ENCODE data around the gene SCRG1.
A peak's percentile ranks its signal among the peaks of the same experiment; 100 is the strongest.

SCRG1 gene

GRCh38 chr4:173374588-173374987, 24.3 kb downstream of the SCRG1 start:
- no peak for DNase-seq (ENCODE audit: low read depth, low spot score)
- no peaks in the 10 kb centered on the region for H3K27me3 ChIP-seq (ENCODE audit: insufficient read depth, insufficient read length)
- TF ChIP-seq YY1 (IDR thresholded peaks at IDR 0.05; ENCODE audit: insufficient read depth, insufficient read length) (no peak), ZNF274 (IDR thresholded peaks at IDR 0.05; ENCODE audit: low read depth, low read length) (no peak), SUZ12 (IDR thresholded peaks at IDR 0.05; ENCODE audit: extremely low read depth, insufficient read depth, insufficient read length) (no peak)
- H3K9me3 ChIP-seq (ENCODE audit: insufficient read depth, low read length), result no peaks in the 10 kb centered on the region
- no peaks in the 10 kb centered on the region for H3K4me1 ChIP-seq (ENCODE audit: insufficient read depth, insufficient read length)
- H3K4me3 ChIP-seq (ENCODE audit: insufficient read length, low read depth), result no peak overlapping the region
- H3K9ac ChIP-seq (ENCODE audit: insufficient read length, low read depth), result no peak overlapping the region
- no peaks in the 10 kb centered on the region for H3K36me3 ChIP-seq (ENCODE audit: insufficient read depth, insufficient read length, low read length)

DNA sequence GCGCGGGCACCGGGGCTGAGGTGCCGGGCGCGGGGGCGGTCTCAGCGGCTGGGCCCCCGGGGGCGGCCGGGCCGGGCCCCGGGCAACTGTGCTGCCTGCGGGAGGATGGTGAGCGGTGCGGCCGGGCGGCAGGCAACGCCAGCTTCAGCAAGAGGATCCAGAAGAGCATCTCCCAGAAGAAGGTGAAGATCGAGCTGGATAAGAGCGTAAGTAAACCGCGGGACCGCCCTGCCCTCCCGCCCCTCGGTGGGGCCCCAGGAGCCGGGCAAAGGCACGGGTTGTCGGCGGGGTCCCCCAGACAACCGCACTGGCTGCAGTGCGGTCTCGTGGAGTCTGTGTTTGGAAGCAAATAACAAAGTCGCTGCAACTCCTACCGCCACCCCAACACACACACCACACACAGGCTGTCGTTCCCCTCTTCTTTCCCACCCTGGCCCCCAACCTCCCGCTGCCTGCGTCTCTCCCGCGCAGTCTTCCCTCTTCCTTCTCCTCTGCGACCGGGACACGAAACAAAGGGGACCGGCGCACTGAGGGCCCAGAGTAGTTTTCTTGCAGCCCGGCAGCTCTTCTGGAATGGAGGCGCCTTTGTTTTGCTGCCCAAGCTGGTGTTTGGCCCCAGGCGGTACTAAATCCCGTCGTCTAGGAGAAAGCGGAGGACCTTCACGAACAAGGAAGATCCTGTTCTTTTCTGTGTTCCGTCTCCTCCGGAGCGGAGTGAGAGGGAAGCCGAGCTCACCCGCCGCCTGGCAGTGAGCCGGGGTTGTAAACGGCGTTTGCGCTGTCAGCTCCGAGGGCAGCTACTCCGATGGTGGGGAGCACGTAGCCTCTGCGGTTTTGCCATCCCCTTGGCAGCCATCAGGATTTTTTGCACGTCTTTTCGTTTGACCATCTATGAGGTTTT, 27.4 kb downstream of the SCRG1 start:
- Histone ChIP-seq H3K36me3 (ENCODE audit: insufficient read depth, insufficient read length, low read length) (no peaks in the 10 kb centered on the region), H3K27me3 (ENCODE audit: insufficient read depth, insufficient read length) (no peaks in the 10 kb centered on the region), H3K4me3 (ENCODE audit: insufficient read length, low read depth) (peak overlapping the region; percentile 81), H3K9me3 (ENCODE audit: insufficient read depth, low read length) (no peaks in the 10 kb centered on the region), H3K4me1 (ENCODE audit: insufficient read depth, insufficient read length) (no peaks in the 10 kb centered on the region), H3K9ac (ENCODE audit: insufficient read length, low read depth) (peak overlapping the region; percentile 79)
- TF ChIP-seq YY1 (IDR thresholded peaks at IDR 0.05; ENCODE audit: insufficient read depth, insufficient read length) (no peak), ZNF274 (IDR thresholded peaks at IDR 0.05; ENCODE audit: low read depth, low read length) (no peak), SUZ12 (IDR thresholded peaks at IDR 0.05; ENCODE audit: extremely low read depth, insufficient read depth, insufficient read length) (no peak)
- DNase-seq (ENCODE audit: low read depth, low spot score), result peak; percentile 36

GRCh38 chr4:173370477-173371291, 28.2 kb downstream of the SCRG1 start, which contains the start of gene SAP30:
TSS of gene SAP30 (plus strand) at chr4:173370954. CDS start at chr4:173371183, 229 bp downstream.
- Histone ChIP-seq H3K9me3 (ENCODE audit: insufficient read depth, low read length) (no peaks in the 10 kb centered on the region), H3K4me1 (ENCODE audit: insufficient read depth, insufficient read length) (no peaks in the 10 kb centered on the region), H3K9ac (ENCODE audit: insufficient read length, low read depth) (peak within 1 kb of the TSS; percentile 79), H3K4me3 (ENCODE audit: insufficient read length, low read depth) (peak within 1 kb of the TSS; percentile 81), H3K36me3 (ENCODE audit: insufficient read depth, insufficient read length, low read length) (no peaks in the 10 kb centered on the region), H3K27me3 (ENCODE audit: insufficient read depth, insufficient read length) (no peaks in the 10 kb centered on the region)
- peak; percentile 93 for DNase-seq (ENCODE audit: low read depth, low spot score)
- TF ChIP-seq YY1 (IDR thresholded peaks at IDR 0.05; ENCODE audit: insufficient read depth, insufficient read length) (no peak), ZNF274 (IDR thresholded peaks at IDR 0.05; ENCODE audit: low read depth, low read length) (no peak), SUZ12 (IDR thresholded peaks at IDR 0.05; ENCODE audit: extremely low read depth, insufficient read depth, insufficient read length) (no peak)

- Histone ChIP-seq H3K9ac (ENCODE audit: insufficient read length, low read depth) (peak overlapping the region; percentile 77), H3K4me1 (ENCODE audit: insufficient read depth, insufficient read length) (no peaks in the 10 kb centered on the region), H3K9me3 (ENCODE audit: insufficient read depth, low read length) (no peaks in the 10 kb centered on the region), H3K27me3 (ENCODE audit: insufficient read depth, insufficient read length) (no peaks in the 10 kb centered on the region), H3K36me3 (ENCODE audit: insufficient read depth, insufficient read length, low read length) (no peaks in the 10 kb centered on the region), H3K4me3 (ENCODE audit: insufficient read length, low read depth) (peak overlapping the region; percentile 63)
- no peak for DNase-seq (ENCODE audit: low read depth, low spot score)
- TF ChIP-seq SUZ12 (IDR thresholded peaks at IDR 0.05; ENCODE audit: extremely low read depth, insufficient read depth, insufficient read length) (no peak), ZNF274 (IDR thresholded peaks at IDR 0.05; ENCODE audit: low read depth, low read length) (no peak), YY1 (IDR thresholded peaks at IDR 0.05; ENCODE audit: insufficient read depth, insufficient read length) (no peak)
Measured at GRCh38 chr4:173370130-173370476, 28.8 kb downstream of the SCRG1 start.

GRCh38 chr4:173367946-173368345, 31.0 kb downstream of the SCRG1 start:
- TF ChIP-seq YY1 (IDR thresholded peaks at IDR 0.05; ENCODE audit: insufficient read depth, insufficient read length) (no peak), SUZ12 (IDR thresholded peaks at IDR 0.05; ENCODE audit: extremely low read depth, insufficient read depth, insufficient read length) (no peak), ZNF274 (IDR thresholded peaks at IDR 0.05; ENCODE audit: low read depth, low read length) (no peak)
- H3K9ac ChIP-seq (ENCODE audit: insufficient read length, low read depth), result no peak overlapping the region
- DNase-seq (ENCODE audit: low read depth, low spot score), result no peak
- no peaks in the 10 kb centered on the region for H3K27me3 ChIP-seq (ENCODE audit: insufficient read depth, insufficient read length)
- no peaks in the 10 kb centered on the region for H3K9me3 ChIP-seq (ENCODE audit: insufficient read depth, low read length)
- no peak overlapping the region for H3K4me3 ChIP-seq (ENCODE audit: insufficient read length, low read depth)
- H3K36me3 ChIP-seq (ENCODE audit: insufficient read depth, insufficient read length, low read length), result no peaks in the 10 kb centered on the region
- no peaks in the 10 kb centered on the region for H3K4me1 ChIP-seq (ENCODE audit: insufficient read depth, insufficient read length)

DNA sequence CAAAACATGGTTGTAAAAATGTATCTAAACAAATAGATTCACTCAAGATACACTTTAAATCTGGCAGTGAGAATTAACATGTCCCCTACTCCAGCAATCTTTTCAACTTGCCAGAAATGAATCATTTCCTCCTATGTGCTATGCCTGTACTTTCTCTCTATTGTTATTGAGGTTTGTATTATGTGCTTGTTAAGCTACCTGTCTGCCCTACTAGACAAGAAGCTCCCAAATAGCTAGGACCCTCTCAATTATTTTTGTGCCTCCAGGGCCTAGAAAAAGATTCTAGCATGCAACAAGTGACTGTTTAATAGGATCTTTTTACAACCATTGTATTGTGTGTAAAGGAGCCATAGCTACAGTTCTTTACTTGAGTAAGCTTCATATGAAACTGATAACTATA, 31.6 kb downstream of the SCRG1 start:
- no peak for DNase-seq (ENCODE audit: low read depth, low spot score)
- Histone ChIP-seq H3K9me3 (ENCODE audit: insufficient read depth, low read length) (no peaks in the 10 kb centered on the region), H3K4me1 (ENCODE audit: insufficient read depth, insufficient read length) (no peaks in the 10 kb centered on the region), H3K27me3 (ENCODE audit: insufficient read depth, insufficient read length) (no peaks in the 10 kb centered on the region), H3K36me3 (ENCODE audit: insufficient read depth, insufficient read length, low read length) (no peaks in the 10 kb centered on the region), H3K9ac (ENCODE audit: insufficient read length, low read depth) (no peak overlapping the region), H3K4me3 (ENCODE audit: insufficient read length, low read depth) (no peak overlapping the region)
- no peak for TF ChIP-seq ZNF274 (IDR thresholded peaks at IDR 0.05; ENCODE audit: low read depth, low read length)

DNA sequence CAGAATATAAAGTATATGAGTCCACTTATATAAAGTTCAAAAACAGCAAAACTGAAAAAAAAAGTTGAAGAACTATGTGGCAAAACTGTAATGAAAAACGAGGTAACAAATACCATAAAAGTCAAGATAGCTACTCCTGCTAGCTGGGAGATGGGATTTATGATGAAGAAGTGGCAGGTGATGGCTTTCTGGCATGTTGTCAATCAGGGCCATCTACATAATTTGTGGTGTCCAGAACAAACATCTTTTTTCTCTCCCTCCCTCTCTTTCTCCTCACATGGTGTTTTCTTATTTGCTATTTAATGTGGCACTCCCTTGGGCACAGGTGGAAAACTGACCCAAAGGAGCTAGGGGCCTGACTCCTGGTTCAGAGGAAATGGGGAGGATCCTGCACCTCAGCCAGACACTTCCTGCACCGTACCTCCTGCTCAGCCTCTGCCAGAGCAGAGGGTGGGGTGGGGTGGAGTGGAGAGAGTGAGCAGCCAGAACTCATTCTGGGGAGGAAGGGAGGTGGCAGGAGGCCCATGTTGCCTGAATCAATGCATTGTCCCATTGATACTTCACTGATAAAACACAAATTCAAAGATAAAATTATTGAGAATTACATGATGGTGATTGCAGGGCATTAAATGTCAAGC, 33.4 kb downstream of the SCRG1 start:
- TF ChIP-seq YY1 (IDR thresholded peaks at IDR 0.05; ENCODE audit: insufficient read depth, insufficient read length), result no peak
- TF ChIP-seq ZNF274 (IDR thresholded peaks at IDR 0.05; ENCODE audit: low read depth, low read length), result no peak
- TF ChIP-seq SUZ12 (IDR thresholded peaks at IDR 0.05; ENCODE audit: extremely low read depth, insufficient read depth, insufficient read length), result no peak
- H3K27me3 ChIP-seq (ENCODE audit: insufficient read depth, insufficient read length), result no peaks in the 10 kb centered on the region
- H3K9me3 ChIP-seq (ENCODE audit: insufficient read depth, low read length), result no peaks in the 10 kb centered on the region
- no peak for DNase-seq (ENCODE audit: low read depth, low spot score)
- H3K36me3 ChIP-seq (ENCODE audit: insufficient read depth, insufficient read length, low read length), result no peaks in the 10 kb centered on the region
- H3K4me1 ChIP-seq (ENCODE audit: insufficient read depth, insufficient read length), result no peaks in the 10 kb centered on the region
- H3K9ac ChIP-seq (ENCODE audit: insufficient read length, low read depth), result no peak overlapping the region
- no peak overlapping the region for H3K4me3 ChIP-seq (ENCODE audit: insufficient read length, low read depth)

Measured in NT2/D1 (cell line).